Stimulated activated CD4-positive, alpha-beta T cell treated with anti-CD3 and anti-CD28 coated beads, Interleukin-2, amount 100 ng/mL, for 48 hours (primary cell): ENCODE data around the gene MAP4K5.

ENCODE experiments used
- DNase-seq, 2 donors: peaks; one replicate each; pipeline ENCODE4 v3.0.0-alpha.2; 2020

Gene MAP4K5

DNA sequence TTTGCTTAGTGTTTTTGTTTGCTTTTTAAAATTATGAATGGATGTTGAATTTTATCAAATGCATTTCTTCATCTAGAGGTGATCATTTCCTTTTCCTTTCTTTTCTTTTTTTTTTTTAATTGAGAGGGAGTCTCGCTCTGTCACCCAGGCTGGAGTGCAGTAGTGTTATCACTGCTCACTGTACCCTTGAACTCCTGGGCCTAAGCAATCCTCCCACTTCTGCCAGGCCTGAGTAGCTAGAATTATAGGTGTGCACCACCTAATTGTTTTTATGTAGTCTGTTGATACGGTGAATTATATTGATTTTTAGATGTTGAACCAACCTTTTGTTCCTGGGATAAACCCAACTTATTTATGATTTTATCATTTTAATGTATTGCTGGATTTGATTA lies 134.2 kb downstream of the MAP4K5 start:
- DNase-seq, result no peak

DNA sequence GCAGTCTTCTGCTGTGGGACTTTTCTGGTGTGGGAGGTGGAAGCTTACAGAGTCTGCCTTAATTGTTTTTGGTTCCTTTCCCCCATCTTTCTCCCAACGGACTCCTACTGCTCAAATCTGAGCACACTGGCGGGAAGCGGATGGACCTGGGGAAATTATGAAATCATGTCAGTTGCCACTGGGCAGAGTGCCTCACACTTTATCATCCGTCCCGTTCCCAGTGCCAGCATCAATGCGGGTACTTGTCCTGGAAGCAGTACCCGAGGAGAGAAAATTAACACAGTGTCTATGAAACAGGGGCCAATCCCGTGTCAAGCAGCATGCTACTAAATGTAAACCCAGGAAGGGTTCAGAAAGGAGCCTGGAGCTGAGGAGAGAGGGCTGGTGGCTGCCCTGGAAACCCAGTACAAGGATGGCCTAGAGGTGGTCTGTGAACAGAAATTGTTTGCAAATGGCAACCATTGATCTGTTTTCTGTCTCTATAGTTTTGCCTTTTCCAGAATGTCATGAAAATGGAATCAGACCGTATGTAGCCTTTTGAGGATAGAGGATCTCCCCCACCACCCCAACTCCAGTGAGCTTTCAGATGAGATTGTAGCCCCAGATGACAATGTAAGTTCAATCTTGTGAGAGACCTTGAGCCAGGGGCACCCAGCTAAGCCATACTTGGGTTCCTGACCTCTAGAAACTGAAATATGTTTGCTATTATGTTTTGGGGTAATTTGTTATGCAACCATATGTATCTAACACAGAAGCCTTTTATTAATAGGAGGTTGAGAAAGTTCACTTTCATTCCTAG lies 134.8 kb downstream of the MAP4K5 start:
- no peak for DNase-seq

DNA sequence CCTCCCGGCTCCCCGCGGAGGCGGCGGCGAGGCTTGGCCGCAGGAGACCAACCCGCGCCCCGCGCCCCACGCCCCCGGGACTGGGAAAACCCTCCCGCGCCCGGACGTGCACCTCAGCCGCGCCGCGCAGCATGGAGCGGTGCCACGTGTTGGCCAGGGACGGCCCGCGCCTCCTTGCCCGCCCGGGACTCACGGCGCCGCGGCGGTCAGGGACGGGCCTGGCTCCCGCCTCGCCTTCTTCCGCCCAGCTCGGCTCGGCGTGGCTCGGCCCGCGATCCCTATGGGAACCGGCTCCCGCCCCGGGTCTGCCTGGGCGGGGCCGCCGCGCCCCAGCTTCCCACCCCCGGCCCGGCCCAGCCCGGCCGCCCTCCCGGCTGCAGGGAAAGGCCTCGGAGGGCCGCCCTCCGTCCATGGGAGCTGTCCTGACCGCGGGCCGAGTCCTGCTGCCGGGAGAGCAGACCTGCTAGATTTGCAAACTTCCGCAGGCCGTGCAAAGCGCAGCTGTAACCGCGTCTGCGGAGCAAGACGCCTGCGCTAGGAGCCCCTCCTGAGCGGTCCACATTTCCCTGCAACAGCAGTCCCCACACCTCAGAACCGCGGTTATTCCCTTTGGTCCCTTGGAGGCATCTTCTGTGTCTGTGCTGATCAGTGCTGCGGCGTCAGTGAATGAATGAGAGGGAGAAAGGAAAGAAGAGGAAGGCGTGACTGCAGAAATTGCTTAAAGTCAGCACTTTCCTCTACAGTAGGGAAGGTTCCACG lies 135.6 kb downstream of the MAP4K5 start, which contains the start of gene CDKL1:
Gene CDKL1, minus strand, starts transcription at position 251 of the 759 bp plus-strand sequence. CDS start 1,013 bp downstream, outside the sequence.
- DNase-seq, result peak; percentile 29 to 30

DNA sequence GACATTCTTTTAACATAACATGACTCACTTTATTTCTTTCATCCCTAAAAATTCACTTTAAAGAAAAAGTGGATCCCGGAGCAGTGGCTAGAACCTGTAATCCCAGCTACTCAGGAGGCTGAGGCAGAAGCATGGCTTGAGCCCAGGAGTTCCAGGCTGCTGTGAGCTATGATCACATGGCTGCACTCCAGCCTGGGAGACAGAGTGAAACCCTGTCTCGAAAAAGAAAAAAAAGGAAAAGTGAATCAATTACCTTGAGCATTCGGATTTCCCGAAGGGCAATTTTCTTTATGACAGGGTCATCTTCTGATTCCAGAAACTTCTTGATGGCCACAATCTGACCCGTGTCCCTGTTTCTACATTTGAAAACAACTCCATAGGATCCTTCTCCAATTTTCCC lies 136.9 kb downstream of the MAP4K5 start:
- DNase-seq, result no peak

DNA sequence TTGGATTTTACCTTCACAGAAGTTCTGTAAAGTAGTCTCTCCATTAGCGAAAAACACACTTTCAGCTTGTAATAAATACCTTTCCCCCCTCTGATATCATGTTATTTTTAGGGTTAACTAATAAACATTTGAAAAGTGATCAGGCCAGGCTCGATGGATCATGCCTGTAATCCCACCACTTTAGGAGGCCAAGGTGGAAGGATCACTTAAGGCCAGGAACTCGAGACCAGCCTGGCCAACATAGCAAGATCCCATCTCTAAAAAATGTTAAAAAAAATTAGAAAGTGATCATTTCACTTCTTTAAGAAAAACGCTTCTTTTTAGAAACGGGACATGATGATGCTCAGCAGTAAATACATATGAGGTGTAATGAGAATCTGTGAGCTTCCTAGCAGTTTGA lies 137.7 kb downstream of the MAP4K5 start:
- no peak for DNase-seq

DNA sequence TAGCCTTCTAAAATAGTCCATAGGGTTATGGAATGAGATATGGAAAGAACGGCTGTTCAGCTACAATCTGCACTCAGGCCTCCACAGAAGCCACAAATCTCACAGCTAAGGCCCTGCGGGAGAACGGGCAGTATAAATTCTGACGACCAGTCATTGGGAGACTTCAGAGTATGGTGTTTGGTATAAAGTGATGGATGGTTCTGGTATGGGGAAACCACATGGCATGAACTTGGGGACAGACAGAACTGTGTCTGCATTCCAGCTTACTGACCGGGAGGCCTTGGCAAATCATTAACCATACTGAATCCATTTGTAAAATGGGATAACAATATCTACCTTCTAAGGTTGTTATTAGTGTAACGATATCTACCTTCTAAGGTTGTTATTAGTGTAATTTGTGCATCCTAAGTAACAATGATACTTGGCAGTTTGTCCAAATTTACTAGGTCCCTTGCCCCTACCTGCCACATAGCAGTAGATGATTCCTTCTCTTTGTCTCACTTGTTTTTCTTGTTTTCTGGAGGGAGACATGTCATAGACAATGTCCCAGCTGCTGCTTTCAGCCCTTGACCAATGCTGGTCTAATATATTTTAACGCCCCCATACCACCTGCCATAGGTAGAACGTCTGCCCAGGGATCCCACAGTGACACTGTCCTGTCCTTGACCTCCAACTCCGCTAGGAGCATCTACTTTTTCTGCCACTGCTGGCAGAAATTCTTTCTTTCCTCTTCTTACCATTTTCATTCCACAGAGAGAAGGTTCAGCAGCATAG lies 142.5 kb downstream of the MAP4K5 start:
- no peak for DNase-seq

DNA sequence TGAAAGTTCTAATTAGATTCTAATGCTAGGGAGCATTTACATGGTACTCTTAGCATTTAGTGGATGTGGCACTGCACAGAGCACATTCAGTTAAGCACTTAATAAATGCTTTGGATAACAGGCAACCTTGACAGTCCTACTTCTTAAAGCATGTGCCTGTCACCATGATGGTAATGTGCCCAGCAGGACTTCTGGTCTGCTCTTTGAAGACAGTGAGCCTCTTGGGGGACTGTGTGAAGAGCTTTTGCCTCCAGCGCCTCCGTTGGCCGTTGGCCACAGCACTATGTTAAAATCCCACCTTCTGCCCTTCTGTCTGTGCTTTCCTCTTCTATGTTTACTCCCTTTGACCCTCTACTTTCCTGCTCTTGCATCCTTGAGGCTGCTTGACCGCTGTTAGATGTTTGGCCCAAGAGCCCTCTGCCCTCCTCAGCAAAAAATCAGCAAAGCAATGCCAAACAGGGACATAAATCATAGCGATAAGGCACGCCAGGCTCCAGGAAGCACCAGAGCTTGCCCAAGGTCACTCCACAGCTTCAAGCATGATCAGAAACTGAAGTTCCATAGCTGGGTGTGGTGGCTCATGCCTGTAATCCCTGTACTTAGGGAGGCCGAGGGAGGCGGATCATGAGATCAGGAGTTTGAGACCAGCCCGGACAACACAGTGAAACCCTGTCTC lies 144.0 kb downstream of the MAP4K5 start:
- no peak for DNase-seq

DNA sequence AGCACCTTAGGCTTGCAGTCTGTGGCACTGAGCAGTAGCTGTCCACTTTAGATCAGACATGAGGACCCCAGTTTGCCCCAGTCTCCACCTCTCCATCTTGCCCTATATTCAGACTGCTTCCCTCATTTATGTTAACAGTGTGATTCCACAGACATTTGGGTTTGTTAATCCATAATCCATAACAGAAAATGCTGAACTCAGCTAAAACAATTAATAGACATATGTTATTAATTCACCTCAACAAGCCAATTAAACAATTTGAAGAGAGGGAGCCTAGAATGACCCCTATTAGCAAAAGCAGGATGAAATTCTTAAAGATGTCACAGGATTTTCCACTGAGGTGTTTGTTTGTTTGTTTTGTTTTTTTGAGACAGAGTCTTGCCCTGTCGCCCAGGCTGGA lies 144.8 kb downstream of the MAP4K5 start:
- no peak for DNase-seq

DNA sequence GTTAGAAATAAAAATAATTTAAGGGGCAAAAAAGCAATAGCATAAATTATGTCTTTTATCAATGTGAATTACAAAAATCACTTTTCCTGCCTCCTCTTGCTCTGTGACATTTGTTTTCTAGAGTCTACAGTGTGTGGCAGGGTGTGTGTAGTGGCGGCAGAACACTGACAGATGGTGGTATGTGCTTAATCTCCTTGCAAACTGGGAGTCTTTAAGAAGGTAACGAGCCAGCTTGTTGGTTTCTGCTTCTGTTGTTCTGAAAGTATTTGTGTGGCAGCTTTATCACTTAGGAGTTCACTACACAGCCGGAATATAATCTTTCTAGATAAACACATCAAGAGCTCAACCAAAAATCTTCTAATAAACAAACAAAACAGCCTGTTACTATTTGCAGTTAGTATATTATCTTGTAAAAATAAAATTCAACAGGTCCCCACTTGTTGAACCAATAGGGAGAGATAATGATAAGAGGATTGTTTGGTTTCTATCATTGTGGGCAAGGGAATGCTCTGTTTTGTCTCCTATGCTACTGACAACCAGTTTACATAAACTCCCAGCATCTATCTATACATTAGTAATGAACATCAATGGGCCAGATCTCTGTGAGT lies 148.6 kb downstream of the MAP4K5 start:
- DNase-seq, result no peak

DNA sequence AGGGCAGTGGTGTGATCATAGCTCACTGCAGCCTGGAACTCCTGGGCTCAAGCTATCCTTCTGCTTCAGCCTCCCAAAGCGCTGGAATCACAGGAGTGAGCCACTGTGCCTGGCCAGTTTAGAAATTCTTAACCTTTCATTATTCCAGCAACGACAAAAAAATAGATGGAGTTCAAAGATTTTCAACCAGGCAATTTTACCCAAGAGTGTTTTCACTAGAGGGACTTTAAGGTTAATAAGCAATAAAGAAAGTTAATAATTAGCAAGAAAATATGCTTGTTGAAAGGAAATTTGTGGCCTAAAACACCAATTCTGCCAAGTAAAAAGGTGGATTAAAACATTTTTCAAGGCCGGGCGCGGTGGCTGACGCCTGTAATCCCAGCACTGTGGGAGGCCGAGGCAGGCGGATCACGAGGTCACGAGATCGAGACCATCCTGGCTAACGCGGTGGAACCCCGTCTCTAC lies 150.5 kb downstream of the MAP4K5 start:
- DNase-seq, result no peak

DNA sequence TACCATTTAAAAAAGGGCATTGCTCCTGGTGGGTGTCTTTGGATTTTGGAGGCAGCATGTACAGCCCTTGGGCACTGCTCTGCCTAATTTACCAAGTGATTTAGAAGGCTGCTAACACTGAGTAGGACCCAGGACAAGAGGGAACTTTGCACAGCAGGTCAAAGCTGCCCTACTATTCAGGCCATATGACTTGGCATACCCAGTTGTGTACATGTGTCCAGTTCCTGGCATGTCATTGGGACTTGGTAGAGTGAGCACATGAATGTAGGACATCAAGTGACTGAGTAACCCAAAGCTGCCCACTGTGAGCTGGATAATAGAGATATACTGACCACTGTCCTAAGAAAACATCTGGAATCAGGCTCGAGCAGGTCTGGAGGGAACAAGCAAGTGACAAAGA lies 151.4 kb downstream of the MAP4K5 start:
- no peak for DNase-seq

DNA sequence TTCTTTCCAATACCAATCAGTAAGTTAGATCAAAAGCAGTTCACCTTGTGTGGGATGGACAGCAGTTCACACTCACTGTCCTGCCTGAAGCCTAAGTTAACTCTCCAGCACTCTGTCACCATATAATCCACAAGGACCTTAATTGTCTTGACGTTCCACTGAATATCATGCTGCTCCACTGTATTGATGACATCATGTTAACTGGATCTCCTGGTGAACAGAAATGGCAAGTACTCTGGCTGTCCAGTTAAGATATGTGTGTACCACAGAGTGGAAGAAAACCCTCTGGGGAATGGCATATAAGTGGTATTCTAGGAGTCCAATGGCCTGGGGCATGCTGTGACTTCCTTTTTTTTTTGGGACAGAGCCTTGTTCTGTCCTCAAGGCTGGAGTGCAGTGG lies 151.9 kb downstream of the MAP4K5 start:
- DNase-seq, result no peak

DNA sequence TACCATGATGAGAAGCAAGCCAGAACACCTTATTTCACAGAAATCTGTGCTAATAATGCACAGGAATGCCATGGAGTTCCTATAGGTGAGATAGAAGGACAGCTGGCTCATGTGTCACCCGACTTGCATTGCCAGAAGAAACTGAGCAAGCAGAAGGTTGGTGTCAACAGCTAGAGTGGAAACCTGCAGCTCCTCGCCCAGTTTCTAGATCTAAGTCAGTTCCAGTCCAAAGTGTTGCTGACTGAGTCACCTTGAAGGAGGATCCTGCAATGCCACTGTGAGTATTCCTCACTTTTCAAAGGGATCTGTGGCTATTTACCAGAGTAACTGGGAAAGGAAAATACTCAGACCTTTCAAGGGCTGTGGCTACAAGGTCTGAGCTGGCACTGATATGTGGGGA lies 152.8 kb downstream of the MAP4K5 start:
- no peak for DNase-seq

DNA sequence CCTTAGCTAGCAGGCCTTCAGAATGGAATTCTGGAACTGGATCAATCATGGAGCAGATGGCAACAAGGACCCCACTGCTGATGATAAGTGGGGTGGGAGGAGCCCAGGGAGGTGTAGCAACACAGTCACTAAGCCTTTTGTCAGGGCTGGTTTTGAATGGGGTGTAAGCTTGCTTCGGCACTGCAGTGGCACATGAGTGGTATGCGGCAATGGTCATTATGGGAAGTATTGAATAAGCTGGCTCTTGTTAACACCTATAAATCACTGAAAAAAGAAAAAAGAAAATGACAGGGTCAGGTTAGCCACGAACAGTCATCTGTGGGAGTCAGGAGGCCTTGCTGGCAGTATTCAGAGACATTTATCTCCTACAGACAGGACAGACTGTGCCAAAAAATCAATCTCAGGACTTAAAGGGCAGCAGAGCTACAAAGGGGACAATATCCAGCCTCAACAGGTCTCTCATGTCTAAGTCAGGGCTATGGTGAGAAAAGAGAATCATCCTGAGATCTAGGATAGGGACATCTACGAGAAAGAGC lies 154.8 kb downstream of the MAP4K5 start:
- no peak for DNase-seq

DNA sequence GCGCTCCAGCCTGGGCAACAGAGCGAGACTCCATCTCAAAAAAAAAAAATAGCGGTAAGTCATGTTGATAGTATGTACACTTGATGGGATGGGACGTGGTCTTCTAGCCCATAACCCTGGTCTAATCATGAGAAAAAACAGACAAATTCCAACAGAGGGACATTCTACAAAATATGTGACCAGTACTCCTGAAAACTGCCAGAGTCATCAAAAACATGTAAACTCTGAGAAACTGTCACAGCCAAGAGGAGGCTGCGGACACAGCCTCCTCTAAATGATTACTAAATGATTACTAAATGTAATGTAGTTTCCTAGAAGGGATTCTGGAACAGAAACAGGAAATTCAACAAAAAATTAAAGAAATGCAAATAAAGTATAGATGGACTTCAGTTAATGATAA lies 156.6 kb downstream of the MAP4K5 start:
- no peak for DNase-seq

DNA sequence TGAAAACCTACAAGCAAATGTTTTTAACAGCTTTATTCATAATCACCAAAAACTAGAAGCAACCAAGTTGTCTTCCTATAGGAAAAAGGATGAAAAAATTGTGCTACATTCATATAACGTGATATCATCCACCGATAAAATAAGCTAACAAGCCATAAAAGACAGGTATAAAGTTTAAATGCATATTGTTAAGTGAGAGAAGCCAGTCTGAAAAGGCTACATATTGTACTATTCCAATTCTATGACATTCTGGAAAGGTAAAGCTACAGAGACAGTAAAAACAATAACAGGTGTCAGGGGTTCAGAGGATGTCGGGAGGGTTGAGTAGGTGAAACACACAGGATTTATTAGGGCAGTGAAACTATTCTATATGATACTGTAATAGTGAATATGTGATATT lies 158.4 kb downstream of the MAP4K5 start:
- DNase-seq, result no peak

DNA sequence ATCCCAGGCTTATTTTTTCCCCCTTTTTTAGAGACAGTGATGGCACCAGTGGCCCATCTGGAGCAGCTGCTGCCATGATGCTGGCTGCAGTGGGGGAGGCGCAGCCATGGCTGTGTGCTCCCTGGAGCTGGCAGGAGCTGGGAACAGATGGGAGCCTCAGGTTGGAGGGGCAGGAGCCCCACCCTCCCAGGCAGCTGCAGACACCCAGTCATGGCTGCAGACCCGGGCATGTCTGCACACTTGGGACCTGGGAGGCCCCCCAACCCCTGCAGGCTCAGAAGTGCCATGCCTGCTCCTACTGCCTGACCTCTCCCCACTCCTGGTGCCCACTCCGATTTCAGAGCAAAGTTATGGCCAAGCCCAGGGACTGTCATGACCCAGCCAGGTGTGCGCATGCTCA lies 160.8 kb downstream of the MAP4K5 start:
- no peak for DNase-seq
